Measurements from ENCODE around the gene B4GALT5. TPM values are rescaled to one million over a fixed set of nuclear protein-coding genes. Genes with fewer than 3 reads are reported as not detected.
A peak's percentile ranks its signal among the peaks of the same experiment; 100 is the strongest.

Gene B4GALT5
- total and polyA plus RNA-seq, 10 donors = 3.9 to 79.0 (median 52.3) TPM

DNA sequence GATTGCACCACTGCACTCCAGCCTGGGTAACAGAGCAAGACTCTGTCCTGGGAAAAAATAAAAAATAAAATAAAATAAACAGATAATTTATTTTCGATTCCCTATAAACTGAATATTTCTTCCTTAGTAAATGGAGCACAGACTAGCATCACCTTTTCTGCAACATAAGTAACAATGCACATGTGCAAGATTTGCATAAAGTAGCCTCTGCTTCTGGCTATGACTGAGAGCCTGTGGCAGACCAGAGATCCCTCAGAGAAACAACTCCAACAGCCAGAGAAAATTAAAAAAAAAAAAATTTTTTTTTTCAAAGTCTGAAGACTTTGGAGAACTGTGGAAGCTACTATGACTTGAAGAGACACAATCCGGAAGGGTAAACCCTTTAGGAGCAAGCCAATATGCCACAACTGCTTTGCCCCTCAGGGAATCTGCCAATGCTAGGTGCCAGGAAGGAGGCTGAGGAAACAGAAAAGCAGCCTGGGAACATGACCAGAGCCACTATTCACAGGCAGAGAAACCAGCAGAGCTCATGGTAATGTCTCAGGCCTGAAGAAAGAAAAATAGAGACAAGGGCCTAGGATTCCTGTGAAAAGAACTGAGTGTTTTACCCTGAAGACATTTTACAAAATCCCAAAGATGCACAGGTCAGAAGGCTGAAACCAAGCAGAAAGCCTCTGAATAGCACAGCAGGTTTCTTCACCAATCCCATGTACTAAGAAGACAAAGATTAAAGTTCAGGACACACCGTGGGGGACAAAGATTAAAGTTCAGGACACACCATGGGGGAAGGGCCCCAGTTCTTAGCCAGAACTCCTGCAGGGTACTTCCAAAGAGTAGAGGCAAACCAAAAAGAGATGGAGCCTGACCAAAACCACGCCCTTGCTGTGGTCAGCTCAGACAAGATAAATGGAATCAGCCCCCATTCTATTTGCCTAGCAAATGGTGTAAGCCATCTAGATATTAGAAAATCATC, 25.8 kb downstream of the B4GALT5 start:
- Histone ChIP-seq H3K4me3 (no peak overlapping the region), H3K27me3 (replicated peaks in 1 of 7) (no peaks in the 10 kb centered on the region), H3K4me1 (peaks cover 4 to 100% (median 70%) of the 10 kb centered on the region in 6 donors), H3K9me3 (no peaks in the 10 kb centered on the region), H3K27ac (peak overlapping the region in 4 of 8 donors; percentile 5 to 86 (median 30)), H3K36me3 (peaks cover 0 to 19% (median 0%) of the 10 kb centered on the region in 6 donors)
- WGBS, 5 donors = 75 to 88% (median 81%) methylated on average over 4 of the region's 4 CpGs
- TF ChIP-seq, protein P1, sequence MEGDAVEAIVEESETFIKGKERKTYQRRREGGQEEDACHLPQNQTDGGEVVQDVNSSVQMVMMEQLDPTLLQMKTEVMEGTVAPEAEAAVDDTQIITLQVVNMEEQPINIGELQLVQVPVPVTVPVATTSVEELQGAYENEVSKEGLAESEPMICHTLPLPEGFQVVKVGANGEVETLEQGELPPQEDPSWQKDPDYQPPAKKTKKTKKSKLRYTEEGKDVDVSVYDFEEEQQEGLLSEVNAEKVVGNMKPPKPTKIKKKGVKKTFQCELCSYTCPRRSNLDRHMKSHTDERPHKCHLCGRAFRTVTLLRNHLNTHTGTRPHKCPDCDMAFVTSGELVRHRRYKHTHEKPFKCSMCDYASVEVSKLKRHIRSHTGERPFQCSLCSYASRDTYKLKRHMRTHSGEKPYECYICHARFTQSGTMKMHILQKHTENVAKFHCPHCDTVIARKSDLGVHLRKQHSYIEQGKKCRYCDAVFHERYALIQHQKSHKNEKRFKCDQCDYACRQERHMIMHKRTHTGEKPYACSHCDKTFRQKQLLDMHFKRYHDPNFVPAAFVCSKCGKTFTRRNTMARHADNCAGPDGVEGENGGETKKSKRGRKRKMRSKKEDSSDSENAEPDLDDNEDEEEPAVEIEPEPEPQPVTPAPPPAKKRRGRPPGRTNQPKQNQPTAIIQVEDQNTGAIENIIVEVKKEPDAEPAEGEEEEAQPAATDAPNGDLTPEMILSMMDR (IDR thresholded peaks at IDR 0.05 in 8 of 11, conservative IDR thresholded peaks at IDR 0.05 in 3 of 11) = no peak
- intact Hi-C loops (cut with DNase I; ENCODE audit: low total_unique reads) = no loop called here
- no peak for DNase-seq

DNA sequence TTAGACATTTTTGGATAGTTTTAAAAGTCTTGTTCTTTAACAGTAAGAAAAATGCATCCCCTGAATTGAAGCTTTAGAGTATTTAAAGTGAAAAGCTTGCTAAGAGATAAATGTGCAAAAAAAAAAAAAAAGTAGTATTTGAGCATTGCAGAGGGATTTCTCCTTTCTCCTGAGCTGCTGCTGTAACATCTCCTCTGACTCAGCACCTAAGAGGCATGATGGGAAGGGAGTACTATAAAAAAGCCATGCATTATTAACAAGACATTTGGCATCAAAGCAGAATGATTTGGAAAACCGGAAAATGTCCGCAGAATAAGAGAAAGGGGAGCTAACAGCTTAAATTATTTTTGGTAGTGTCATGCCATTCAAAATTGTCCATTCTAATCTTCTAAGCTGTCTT, 27.9 kb downstream of the B4GALT5 start:
- Histone ChIP-seq H3K9me3 (no peaks in the 10 kb centered on the region), H3K4me1 (peaks cover 6 to 100% (median 77%) of the 10 kb centered on the region in 6 donors), H3K27ac (peak overlapping the region in 3 of 8 donors; percentile 37 to 86 (median 46)), H3K27me3 (replicated peaks in 1 of 7) (no peaks in the 10 kb centered on the region), H3K36me3 (peaks cover 0 to 26% (median 0%) of the 10 kb centered on the region in 6 donors), H3K4me3 (no peak overlapping the region)
- no peak for DNase-seq
- intact Hi-C loops (cut with DNase I; ENCODE audit: low total_unique reads) = no loop called here
- TF ChIP-seq, protein P1 (IDR thresholded peaks at IDR 0.05 in 8 of 11, conservative IDR thresholded peaks at IDR 0.05 in 3 of 11) = no peak
- no peak for TF ChIP-seq POLR2AphosphoS5 (IDR thresholded peaks at IDR 0.05)
- no peak for TF ChIP-seq POLR2A (IDR thresholded peaks at IDR 0.05)
- 21 to 53% (median 26%) methylated on average over 2 of the region's 2 CpGs for WGBS, 5 donors

DNA sequence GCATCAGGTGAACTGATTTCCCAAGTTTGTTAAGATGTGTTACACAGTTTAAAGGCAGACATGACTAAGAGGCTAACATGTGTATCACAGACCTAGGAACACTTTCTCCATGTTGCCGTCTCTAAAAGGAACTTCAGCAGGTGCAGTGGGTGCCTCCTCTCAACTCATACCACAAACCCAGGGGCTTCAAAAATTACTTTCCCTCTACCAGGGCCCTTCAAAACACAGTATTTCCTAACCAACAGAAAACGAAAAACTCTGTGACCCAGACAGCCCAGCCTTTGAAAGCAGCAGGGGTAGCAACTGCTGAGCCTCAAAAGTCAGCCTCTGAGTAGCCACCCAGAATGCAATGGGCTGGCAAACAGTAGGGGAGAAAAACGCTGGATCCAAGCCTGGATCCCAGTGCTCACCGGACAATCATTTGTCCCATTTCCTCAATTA, 28.5 kb downstream of the B4GALT5 start:
- peaks cover 0 to 26% (median 0%) of the 10 kb centered on the region in 6 donors for H3K36me3 ChIP-seq
- intact Hi-C loops (cut with DNase I; ENCODE audit: low total_unique reads) = no loop called here
- no peak for DNase-seq
- H3K4me3 ChIP-seq = no peak overlapping the region
- H3K27me3 ChIP-seq (replicated peaks in 1 of 7) = no peaks in the 10 kb centered on the region
- H3K9me3 ChIP-seq = no peaks in the 10 kb centered on the region
- TF ChIP-seq POLR2A (IDR thresholded peaks at IDR 0.05) = no peak
- TF ChIP-seq POLR2AphosphoS5 (IDR thresholded peaks at IDR 0.05) = no peak
- TF ChIP-seq, protein P1 (IDR thresholded peaks at IDR 0.05 in 8 of 11, conservative IDR thresholded peaks at IDR 0.05 in 3 of 11) = no peak
- 24 to 40% (median 39%) methylated on average over 4 of the region's 4 CpGs for WGBS, 5 donors
- H3K27ac ChIP-seq = peak overlapping the region in 4 of 8 donors; percentile 26 to 86 (median 46)
- H3K4me1 ChIP-seq = peaks cover 6 to 100% (median 77%) of the 10 kb centered on the region in 6 donors

Measured in spleen (tissue), 11 donors.